Body of pancreas (tissue), 4 donors: ENCODE data around the gene MVP. TPM values are rescaled to one million over a fixed set of nuclear protein-coding genes. Genes with fewer than 3 reads are reported as not detected.

ENCODE experiments used
- ATAC-seq: fragments of 150-250 bp; one replicate; pipeline ENCODE4 v1.9.1; 2016
- DNase-seq, 4 donors: peaks; one replicate each; pipeline ENCODE4 v3.0.0-alpha.2; 2019
- H3K27ac ChIP-seq, 4 donors: fragments of 200-600 bp; sonication (generic); 1 replicate in 3 of 4; 2 replicates in 1 of 4; pipeline versions ENCODE4 v1.5.1 to v1.6.1; 2016 to 2019; ENCODE audit warnings: mild to moderate bottlenecking in 1 of 4, mixed read lengths in 1 of 4, moderate library complexity in 1 of 4
- H3K27me3 ChIP-seq, 2 donors: fragments of 200-600 bp; sonication (generic); one replicate each; pipeline ENCODE4 v1.6.0; 2016; ENCODE audit warnings: mild to moderate bottlenecking in 1 of 2
- H3K36me3 ChIP-seq, 2 donors: fragments of 200-600 bp; sonication (generic); replicated peaks in 1 of 2; 2 replicates each; pipeline ENCODE4 v1.5.1; 2016; ENCODE audit warnings: low read depth in 2 of 2; ENCODE audit not compliant: insufficient read depth in 1 of 2
- H3K4me1 ChIP-seq: fragments of 200-600 bp; sonication (generic); one replicate; pipeline ENCODE4 v1.6.0; 2016
- H3K4me3 ChIP-seq, 2 donors: fragments of 200-600 bp; sonication (generic); 1 replicate in 1 of 2; 2 replicates in 1 of 2; pipeline ENCODE4 v1.5.1; 2016 to 2019
- H3K9me3 ChIP-seq, 3 donors: fragments of 200-600 bp; sonication (generic); 1 replicate in 2 of 3; 2 replicates in 1 of 3; pipeline ENCODE4 v1.5.1; 2016
- POLR2A ChIP-seq, 3 donors: fragments of 450-650 bp; IDR thresholded peaks; one replicate each; pipeline ENCODE4 v1.6.1; 2016; ENCODE audit warnings: antibody characterized with exemption in 3 of 3, mild to moderate bottlenecking in 2 of 3
- WGBS, 2 donors: methylation state at CpG; one replicate each; pipeline ENCODE4 v1.1.5; 2017; 5-methylcytosine and 5-hydroxymethylcytosine counted together
- intact Hi-C: fragments of 100-400 bp; cut with DNase I; formaldehyde crosslinking; loops from one replicate; pipeline ENCODE4 v1.15.1; 2023
- total RNA-seq, 2 donors: library from RNA; depleted of rRNA; stranded (reverse); fragments of >200 nt; gene quantifications; one replicate each; pipeline ENCODE4 v1.1.0, GENCODE V29; 2016
- TF ChIP-seq, protein P1 (sequence below), 7 experiments: fragments of 450-650 bp in 4 of 7; fragments of 200-600 bp in 3 of 7; sonication (generic) in 3 of 7; IDR thresholded peaks; one replicate each; pipeline ENCODE4 v1.5.1; 2016 to 2019; ENCODE audit warnings: antibody characterized with exemption in 7 of 7

The MVP gene
- total RNA-seq, 2 donors from 2014 or later = 75.5 to 139 TPM

DNA sequence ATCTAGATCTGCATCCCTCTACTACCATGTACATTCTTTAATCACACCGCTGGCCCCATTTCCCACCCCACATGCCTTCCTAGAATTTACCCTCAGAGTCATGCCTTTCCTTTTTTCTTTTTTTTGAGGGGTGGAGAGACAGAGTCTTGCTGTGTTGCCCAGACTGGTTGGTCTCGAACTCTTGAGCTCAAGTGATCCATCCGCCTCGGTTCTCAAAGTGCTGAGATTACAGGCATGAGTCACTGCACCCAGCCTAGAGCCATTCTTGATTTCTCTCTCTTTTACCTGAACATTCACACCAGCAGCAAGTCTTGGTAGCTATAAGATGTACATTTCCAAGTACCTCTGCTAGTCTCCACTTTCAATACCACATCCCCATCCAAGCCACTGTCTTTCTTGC is 2.2 kb upstream of the MVP start:
- Histone ChIP-seq H3K36me3 (no peaks in the 10 kb centered on the region), H3K27ac (peak overlapping the region in 3 of 4 donors; percentile 13 to 97 (median 15)), H3K27me3 (no peaks in the 10 kb centered on the region), H3K4me3 (no peak overlapping the region), H3K9me3 (no peaks in the 10 kb centered on the region), H3K4me1 (peaks cover 65% of the 10 kb centered on the region)
- no peak for ATAC-seq
- TF ChIP-seq, protein P1, sequence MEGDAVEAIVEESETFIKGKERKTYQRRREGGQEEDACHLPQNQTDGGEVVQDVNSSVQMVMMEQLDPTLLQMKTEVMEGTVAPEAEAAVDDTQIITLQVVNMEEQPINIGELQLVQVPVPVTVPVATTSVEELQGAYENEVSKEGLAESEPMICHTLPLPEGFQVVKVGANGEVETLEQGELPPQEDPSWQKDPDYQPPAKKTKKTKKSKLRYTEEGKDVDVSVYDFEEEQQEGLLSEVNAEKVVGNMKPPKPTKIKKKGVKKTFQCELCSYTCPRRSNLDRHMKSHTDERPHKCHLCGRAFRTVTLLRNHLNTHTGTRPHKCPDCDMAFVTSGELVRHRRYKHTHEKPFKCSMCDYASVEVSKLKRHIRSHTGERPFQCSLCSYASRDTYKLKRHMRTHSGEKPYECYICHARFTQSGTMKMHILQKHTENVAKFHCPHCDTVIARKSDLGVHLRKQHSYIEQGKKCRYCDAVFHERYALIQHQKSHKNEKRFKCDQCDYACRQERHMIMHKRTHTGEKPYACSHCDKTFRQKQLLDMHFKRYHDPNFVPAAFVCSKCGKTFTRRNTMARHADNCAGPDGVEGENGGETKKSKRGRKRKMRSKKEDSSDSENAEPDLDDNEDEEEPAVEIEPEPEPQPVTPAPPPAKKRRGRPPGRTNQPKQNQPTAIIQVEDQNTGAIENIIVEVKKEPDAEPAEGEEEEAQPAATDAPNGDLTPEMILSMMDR (IDR thresholded peaks at IDR 0.05) = no peak
- no peak for TF ChIP-seq POLR2A (IDR thresholded peaks at IDR 0.05)
- intact Hi-C loops = no loop called here
- WGBS, 2 donors = 59 to 60% methylated on average over 4 of the region's 4 CpGs
- DNase-seq = no peak

DNA sequence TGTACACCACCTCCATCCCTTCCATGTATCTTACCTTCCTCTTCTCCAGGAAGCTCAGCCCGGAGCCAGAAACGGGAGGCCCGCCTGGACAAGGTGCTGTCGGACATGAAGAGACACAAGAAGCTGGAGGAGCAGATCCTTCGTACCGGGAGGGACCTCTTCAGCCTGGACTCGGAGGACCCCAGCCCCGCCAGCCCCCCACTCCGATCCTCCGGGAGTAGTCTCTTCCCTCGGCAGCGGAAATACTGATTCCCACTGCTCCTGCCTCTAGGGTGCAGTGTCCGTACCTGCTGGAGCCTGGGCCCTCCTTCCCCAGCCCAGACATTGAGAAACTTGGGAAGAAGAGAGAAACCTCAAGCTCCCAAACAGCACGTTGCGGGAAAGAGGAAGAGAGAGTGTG is 756 bp upstream of the MVP start:
- Histone ChIP-seq H3K27me3 (no peaks in the 10 kb centered on the region), H3K4me3 (no peak overlapping the region), H3K9me3 (no peaks in the 10 kb centered on the region), H3K36me3 (no peaks in the 10 kb centered on the region), H3K4me1 (peaks cover 79% of the 10 kb centered on the region), H3K27ac (peak overlapping the region; percentile 73 to 91 (median 88))
- DNase-seq (peak in 1 of 4 donors; percentile 42), ATAC-seq (no peak)
- WGBS, 2 donors = 51 to 61% methylated on average over 14 to 15 of the region's 15 CpGs
- no peak for TF ChIP-seq POLR2A (IDR thresholded peaks at IDR 0.05)
- TF ChIP-seq, protein P1 (IDR thresholded peaks at IDR 0.05) = peak in 5 of 7 experiments; percentile 7 to 36 (median 27)
- intact Hi-C loops = no loop called here

DNA sequence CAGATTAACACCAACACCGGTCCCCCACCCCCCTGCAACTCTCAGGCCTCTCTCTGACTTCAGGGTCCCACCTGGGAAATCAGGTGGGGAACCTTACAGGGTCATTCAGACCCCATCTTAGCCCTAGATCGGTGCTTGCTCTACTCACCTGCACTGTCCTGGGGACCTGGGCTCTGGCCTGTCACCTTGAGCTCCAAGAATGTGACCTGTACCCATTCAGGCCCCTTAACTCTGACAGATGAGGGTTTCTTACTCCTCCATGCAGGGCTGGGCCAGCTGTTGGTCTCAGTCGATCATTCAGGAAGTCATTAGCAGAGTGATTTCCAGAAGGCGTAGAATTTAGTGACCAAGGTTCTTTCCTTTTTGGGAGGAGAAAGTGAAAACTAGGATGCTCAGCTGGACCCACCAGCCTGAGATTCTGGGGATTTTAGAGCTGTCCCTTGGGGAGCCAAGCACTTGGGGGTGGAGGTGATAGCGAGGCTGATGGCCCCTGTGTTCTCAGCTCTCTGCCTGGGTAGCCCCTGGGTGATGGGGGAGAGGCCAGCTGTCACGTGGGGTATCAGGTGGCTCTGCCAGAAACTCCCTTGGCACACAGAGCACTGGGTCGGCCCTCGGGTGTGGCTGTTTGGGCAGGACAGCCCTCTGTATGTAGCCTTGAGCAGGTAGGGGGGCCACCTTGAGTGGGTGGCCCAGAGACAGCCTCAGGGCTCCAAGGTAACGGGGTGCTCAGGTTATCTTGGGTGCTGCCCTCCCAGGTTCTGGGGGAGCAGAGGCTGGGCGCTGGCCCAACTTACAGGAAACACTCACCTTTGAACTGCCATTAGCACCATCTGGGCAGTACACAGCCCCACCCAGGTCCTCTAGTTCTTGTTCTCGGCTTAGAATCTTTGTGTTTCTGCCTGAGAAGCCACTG is 724 bp downstream of the MVP start:
- TF ChIP-seq, protein P1 (IDR thresholded peaks at IDR 0.05) = no peak
- peak in 2 of 3 donors; percentile 15 to 69 for TF ChIP-seq POLR2A (IDR thresholded peaks at IDR 0.05)
- Histone ChIP-seq H3K27ac (peak overlapping the region; percentile 73 to 91 (median 88)), H3K4me1 (peaks cover 88% of the 10 kb centered on the region), H3K9me3 (no peaks in the 10 kb centered on the region), H3K4me3 (peak overlapping the region; percentile 9 to 70), H3K27me3 (no peaks in the 10 kb centered on the region), H3K36me3 (no peaks in the 10 kb centered on the region)
- peak; percentile 66 to 80 (median 78) for DNase-seq
- intact Hi-C loops = no loop called here
- peak; percentile 45 for ATAC-seq
- 2 to 8% methylated on average over 7 to 11 of the region's 11 CpGs for WGBS, 2 donors

DNA sequence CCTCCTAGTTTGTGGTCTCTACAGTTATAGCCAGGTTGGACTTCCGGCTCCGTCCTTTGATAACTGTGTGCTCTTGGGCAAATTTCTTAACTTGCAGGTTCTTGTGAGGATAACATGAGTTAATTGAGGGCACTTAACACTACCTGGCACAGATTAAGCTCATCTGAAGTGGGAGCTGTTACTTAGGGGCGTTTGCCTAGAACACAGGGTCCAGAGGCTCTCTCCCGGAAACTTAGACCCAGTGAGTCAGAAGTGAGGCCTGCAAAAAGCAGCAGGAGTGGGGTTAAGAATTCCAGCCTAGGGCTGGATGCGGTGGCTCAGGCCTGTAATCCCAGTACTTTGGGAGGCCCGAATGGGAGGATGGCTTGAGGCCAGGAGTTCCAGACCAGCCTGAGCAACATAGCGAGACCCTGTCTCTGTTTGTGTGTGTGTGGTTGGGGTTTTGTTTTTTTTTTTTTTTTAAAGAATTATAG is 1.4 kb downstream of the MVP start:
- H3K27me3 ChIP-seq = no peaks in the 10 kb centered on the region
- no peaks in the 10 kb centered on the region for H3K9me3 ChIP-seq
- H3K4me1 ChIP-seq = peaks cover 95% of the 10 kb centered on the region
- peak overlapping the region; percentile 73 to 91 (median 88) for H3K27ac ChIP-seq
- peak in 1 of 4 donors; percentile 45 for DNase-seq
- peak; percentile 8 for ATAC-seq
- H3K36me3 ChIP-seq = no peaks in the 10 kb centered on the region
- peak overlapping the region; percentile 9 to 70 for H3K4me3 ChIP-seq
- no peak for TF ChIP-seq POLR2A (IDR thresholded peaks at IDR 0.05)
- TF ChIP-seq, protein P1 (IDR thresholded peaks at IDR 0.05) = no peak
- 20 to 21% methylated on average over 7 of the region's 7 CpGs for WGBS, 2 donors
- intact Hi-C loops = no loop called here
